ENCODE measurements around the gene ADGRL4. TPM values are rescaled to one million over a fixed set of nuclear protein-coding genes. Genes with fewer than 3 reads are reported as not detected.

The ADGRL4 gene
- total and polyA plus RNA-seq, 7 donors, result 0.60 to 9.3 (median 6.7) TPM

- no peak for DNase-seq
- no peak for TF ChIP-seq POLR2AphosphoS5 (IDR thresholded peaks at IDR 0.05)
- TF ChIP-seq, protein P1, sequence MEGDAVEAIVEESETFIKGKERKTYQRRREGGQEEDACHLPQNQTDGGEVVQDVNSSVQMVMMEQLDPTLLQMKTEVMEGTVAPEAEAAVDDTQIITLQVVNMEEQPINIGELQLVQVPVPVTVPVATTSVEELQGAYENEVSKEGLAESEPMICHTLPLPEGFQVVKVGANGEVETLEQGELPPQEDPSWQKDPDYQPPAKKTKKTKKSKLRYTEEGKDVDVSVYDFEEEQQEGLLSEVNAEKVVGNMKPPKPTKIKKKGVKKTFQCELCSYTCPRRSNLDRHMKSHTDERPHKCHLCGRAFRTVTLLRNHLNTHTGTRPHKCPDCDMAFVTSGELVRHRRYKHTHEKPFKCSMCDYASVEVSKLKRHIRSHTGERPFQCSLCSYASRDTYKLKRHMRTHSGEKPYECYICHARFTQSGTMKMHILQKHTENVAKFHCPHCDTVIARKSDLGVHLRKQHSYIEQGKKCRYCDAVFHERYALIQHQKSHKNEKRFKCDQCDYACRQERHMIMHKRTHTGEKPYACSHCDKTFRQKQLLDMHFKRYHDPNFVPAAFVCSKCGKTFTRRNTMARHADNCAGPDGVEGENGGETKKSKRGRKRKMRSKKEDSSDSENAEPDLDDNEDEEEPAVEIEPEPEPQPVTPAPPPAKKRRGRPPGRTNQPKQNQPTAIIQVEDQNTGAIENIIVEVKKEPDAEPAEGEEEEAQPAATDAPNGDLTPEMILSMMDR (IDR thresholded peaks at IDR 0.05), result no peak
- no peak for TF ChIP-seq EP300 (IDR thresholded peaks at IDR 0.05)
- no peak for TF ChIP-seq POLR2A (IDR thresholded peaks at IDR 0.05)
- Histone ChIP-seq H3K4me3 (no peak overlapping the region), H3K4me1 (no peaks in the 10 kb centered on the region), H3K27me3 (no peaks in the 10 kb centered on the region), H3K9me3 (peaks cover 0 to 4% (median 0%) of the 10 kb centered on the region in 4 donors), H3K36me3 (no peaks in the 10 kb centered on the region), H3K27ac (no peak overlapping the region)
- WGBS, 2 donors, result 52 to 75% methylated on average over 2 of the region's 2 CpGs
- intact Hi-C loops (cut with DNase I), result no loop called here
Observed at GRCh38 chr1:79037085-79037484, 30.6 kb upstream of the ADGRL4 start.

DNA sequence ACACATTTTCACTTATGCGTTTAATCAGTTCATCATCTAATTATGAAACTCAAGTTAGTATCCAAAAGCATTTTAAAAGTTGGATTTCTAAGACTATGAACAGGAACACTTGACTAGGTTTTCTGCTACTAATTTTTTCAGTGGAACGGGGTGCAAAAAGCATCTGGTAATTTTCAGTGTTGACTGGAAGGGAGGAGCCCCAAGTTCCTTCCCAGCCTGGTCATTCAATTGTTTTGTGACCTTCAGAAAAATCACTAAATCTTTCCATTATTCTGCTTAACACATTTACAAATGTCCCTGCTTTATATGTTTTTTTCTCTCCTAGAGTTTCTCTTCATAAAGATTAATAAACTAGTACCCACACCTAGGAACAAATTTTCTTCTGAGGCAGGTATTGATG, 6.0 kb upstream of the ADGRL4 start:
- no peak overlapping the region for H3K4me3 ChIP-seq
- H3K27me3 ChIP-seq, result no peaks in the 10 kb centered on the region
- H3K36me3 ChIP-seq, result no peaks in the 10 kb centered on the region
- intact Hi-C loops (cut with DNase I), result no loop called here
- TF ChIP-seq EP300 (IDR thresholded peaks at IDR 0.05) (no peak), POLR2A (IDR thresholded peaks at IDR 0.05) (no peak), POLR2AphosphoS5 (IDR thresholded peaks at IDR 0.05) (no peak)
- TF ChIP-seq, protein P1 (IDR thresholded peaks at IDR 0.05), result no peak
- H3K9me3 ChIP-seq, result no peaks in the 10 kb centered on the region
- 83 to 91% methylated on average over 2 of the region's 2 CpGs for whole genome bisulfite sequencing, 2 donors
- H3K4me1 ChIP-seq, result no peaks in the 10 kb centered on the region
- H3K27ac ChIP-seq, result no peak overlapping the region
- DNase-seq, result no peak

GRCh38 chr1:79010589-79010988, 4.1 kb upstream of the ADGRL4 start:
- Histone ChIP-seq H3K4me1 (no peaks in the 10 kb centered on the region), H3K9me3 (peaks cover 0 to 5% (median 0%) of the 10 kb centered on the region in 4 donors), H3K27ac (no peak overlapping the region), H3K4me3 (no peak overlapping the region), H3K27me3 (peaks cover 0 to 14% (median 8%) of the 10 kb centered on the region in 3 donors), H3K36me3 (no peaks in the 10 kb centered on the region)
- intact Hi-C loops (cut with DNase I), result no loop called here
- no peak for TF ChIP-seq POLR2AphosphoS5 (IDR thresholded peaks at IDR 0.05)
- TF ChIP-seq EP300 (IDR thresholded peaks at IDR 0.05), result no peak
- WGBS, 2 donors, result 85 to 91% methylated on average over 4 of the region's 4 CpGs
- DNase-seq, result no peak

- peak overlapping the region in 2 of 4 donors; percentile 19 to 22 for H3K4me3 ChIP-seq
- H3K36me3 ChIP-seq, result no peaks in the 10 kb centered on the region
- peaks cover 0 to 14% (median 8%) of the 10 kb centered on the region in 3 donors for H3K27me3 ChIP-seq
- H3K27ac ChIP-seq, result peak overlapping the region in 1 of 4 donors; percentile 55
- peaks cover 0 to 5% (median 0%) of the 10 kb centered on the region in 4 donors for H3K9me3 ChIP-seq
- no peaks in the 10 kb centered on the region for H3K4me1 ChIP-seq
- intact Hi-C loops (cut with DNase I), result no loop called here
- TF ChIP-seq POLR2AphosphoS5 (IDR thresholded peaks at IDR 0.05) (no peak), POLR2A (IDR thresholded peaks at IDR 0.05) (no peak), EP300 (IDR thresholded peaks at IDR 0.05) (no peak)
- TF ChIP-seq, protein P1 (IDR thresholded peaks at IDR 0.05), result no peak
- no peak for DNase-seq
- WGBS, 2 donors, result 70 to 75% methylated on average over 4 of the region's 4 CpGs
Observed at GRCh38 chr1:79005945-79006344, 585 bp downstream of the ADGRL4 start.

GRCh38 chr1:79004916-79005315, 1.6 kb downstream of the ADGRL4 start:
- TF ChIP-seq, protein P1 (IDR thresholded peaks at IDR 0.05), result no peak
- TF ChIP-seq POLR2AphosphoS5 (IDR thresholded peaks at IDR 0.05) (no peak), EP300 (IDR thresholded peaks at IDR 0.05) (no peak), POLR2A (IDR thresholded peaks at IDR 0.05) (no peak)
- Histone ChIP-seq H3K27ac (peak overlapping the region in 1 of 4 donors; percentile 55), H3K4me3 (no peak overlapping the region), H3K9me3 (peaks cover 0 to 5% (median 0%) of the 10 kb centered on the region in 4 donors), H3K4me1 (no peaks in the 10 kb centered on the region), H3K36me3 (no peaks in the 10 kb centered on the region), H3K27me3 (peaks cover 0 to 14% (median 8%) of the 10 kb centered on the region in 3 donors)
- intact Hi-C loops (cut with DNase I), result no loop called here
- DNase-seq, result no peak
- 95% methylated on average over 3 of the region's 3 CpGs for WGBS, 2 donors

Data from sigmoid colon (tissue), 7 donors.